ENCODE data around the gene ZNFX1.
A peak's percentile ranks its signal among the peaks of the same experiment; 100 is the strongest.
"Not testable (repeated sequence)": the region's sequence is repeated elsewhere in the genome, so short reads cannot be mapped to it uniquely, and the experiment has no call there.

The ZNFX1 gene

GRCh38 chr20:49210101-49210756 is 67.6 kb downstream of the ZNFX1 start:
- no peak for DNase-seq (ENCODE audit: low read depth)
- TF ChIP-seq CTCF (conservative IDR thresholded peaks at IDR 0.05; ENCODE audit: low read depth, low read length) = no peak
- H3K4me3 ChIP-seq (ENCODE audit: low read length) = no peak overlapping the region

- TF ChIP-seq CTCF (conservative IDR thresholded peaks at IDR 0.05; ENCODE audit: low read depth, low read length) = peak; percentile 7
- H3K4me3 ChIP-seq (ENCODE audit: low read length) = no peak overlapping the region
- no peak for DNase-seq (ENCODE audit: low read depth)
Observed at GRCh38 chr20:49207076-49207475, 70.8 kb downstream of the ZNFX1 start.

GRCh38 chr20:49203746-49204145 is 74.1 kb downstream of the ZNFX1 start:
- TF ChIP-seq CTCF (conservative IDR thresholded peaks at IDR 0.05; ENCODE audit: low read depth, low read length) = no peak
- H3K4me3 ChIP-seq (ENCODE audit: low read length) = no peak overlapping the region
- no peak for DNase-seq (ENCODE audit: low read depth)

- DNase-seq (ENCODE audit: low read depth) = no peak
- no peak for TF ChIP-seq CTCF (conservative IDR thresholded peaks at IDR 0.05; ENCODE audit: low read depth, low read length)
- no peak overlapping the region for H3K4me3 ChIP-seq (ENCODE audit: low read length)
Observed at GRCh38 chr20:49203011-49203410, 74.8 kb downstream of the ZNFX1 start.

GRCh38 chr20:49199729-49200293 is 78.0 kb downstream of the ZNFX1 start:
- H3K4me3 ChIP-seq (ENCODE audit: low read length) = no peak overlapping the region
- no peak for TF ChIP-seq CTCF (conservative IDR thresholded peaks at IDR 0.05; ENCODE audit: low read depth, low read length)
- DNase-seq (ENCODE audit: low read depth) = no peak

- H3K4me3 ChIP-seq (ENCODE audit: low read length); DNase-seq (ENCODE audit: low read depth): not testable (repeated sequence)
Observed at GRCh38 chr20:49192944-49193518, 84.8 kb downstream of the ZNFX1 start.
